DMS114 treated with DMSO at 0.1 percent for 48 hours (cell line): ENCODE data around the gene CLSTN3.

Experiments
- DNase-seq: peaks from one replicate; lab custom pipeline; 2025; ENCODE audit not compliant: unreplicated experiment; lab: John Stamatoyannopoulos, UW

The CLSTN3 gene

DNA sequence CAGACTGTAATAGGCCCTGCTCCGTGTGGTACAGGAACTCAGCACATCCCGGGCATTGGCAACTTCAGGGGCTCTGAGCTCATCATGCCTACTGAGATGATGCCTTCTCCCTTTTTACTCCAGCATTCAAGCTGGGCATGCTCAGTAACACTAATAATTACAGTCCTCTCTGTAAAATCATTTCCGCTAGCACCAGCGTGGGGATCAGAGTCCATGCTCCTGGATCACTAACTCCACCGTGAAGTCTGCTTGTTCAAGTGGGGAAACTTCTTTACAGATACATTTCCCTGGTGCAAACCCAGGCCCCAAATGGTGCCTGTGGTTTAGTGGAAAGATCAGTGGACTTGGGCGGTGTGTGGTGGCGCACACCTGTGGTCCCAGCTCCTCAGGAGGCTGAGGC, 16.7 kb downstream of the CLSTN3 start:
- DNase-seq = no peak

DNA sequence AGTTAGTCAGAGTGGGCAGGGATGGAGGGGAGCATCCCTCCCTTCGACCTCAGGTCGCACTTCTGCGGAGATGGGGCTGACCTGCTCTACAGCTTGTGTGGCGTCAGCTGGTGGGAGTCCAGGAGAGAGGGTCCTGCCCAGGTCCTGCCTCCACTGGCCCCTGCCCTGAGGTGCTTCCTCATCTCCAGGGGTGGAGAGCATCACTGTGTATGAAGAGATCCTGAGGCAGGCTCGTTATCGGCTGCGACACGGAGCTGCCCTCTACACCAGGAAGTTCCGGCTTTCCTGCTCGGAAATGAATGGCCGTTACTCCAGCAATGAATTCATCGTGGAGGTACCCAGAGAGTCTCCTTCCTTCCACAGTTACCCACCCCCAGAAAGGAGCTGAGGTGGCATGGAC, 20.2 kb downstream of the CLSTN3 start:
- DNase-seq = no peak

DNA sequence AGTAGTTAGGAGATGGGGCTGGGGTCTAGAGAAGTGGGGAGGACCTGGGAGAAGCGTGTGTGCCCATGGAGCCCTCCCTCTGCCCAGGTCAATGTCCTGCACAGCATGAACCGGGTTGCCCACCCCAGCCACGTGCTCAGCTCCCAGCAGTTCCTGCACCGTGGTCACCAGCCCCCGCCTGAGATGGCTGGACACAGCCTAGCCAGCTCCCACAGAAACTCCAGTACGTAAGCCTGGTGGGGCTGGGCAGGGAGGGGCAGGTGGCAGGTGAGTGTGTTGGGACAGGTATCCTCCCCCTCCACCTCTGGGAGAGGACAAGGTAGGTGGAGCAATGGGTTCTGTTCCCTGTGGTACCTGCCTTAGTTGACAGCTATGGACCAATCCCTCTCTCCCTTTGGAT, 20.7 kb downstream of the CLSTN3 start:
- no peak for DNase-seq

DNA sequence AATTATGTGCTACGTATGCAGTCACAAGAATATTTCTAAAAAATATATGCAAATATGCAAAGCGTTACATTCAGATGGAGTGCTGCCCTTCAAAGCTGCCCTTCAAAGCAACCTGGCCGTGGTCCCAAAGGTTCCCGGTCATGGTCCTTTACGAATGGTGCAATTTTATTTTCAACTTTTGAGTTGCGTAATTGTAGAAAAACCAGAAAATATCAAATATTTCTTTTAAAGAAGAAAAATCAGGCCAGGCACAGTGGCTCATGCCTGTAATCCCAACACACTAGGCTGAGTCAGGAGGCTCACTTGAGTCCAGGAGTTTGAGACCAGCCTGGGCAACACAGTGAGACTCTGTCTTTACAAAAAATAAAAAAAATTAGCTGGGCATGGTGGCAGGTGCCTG, 21.4 kb downstream of the CLSTN3 start:
- DNase-seq = no peak

DNA sequence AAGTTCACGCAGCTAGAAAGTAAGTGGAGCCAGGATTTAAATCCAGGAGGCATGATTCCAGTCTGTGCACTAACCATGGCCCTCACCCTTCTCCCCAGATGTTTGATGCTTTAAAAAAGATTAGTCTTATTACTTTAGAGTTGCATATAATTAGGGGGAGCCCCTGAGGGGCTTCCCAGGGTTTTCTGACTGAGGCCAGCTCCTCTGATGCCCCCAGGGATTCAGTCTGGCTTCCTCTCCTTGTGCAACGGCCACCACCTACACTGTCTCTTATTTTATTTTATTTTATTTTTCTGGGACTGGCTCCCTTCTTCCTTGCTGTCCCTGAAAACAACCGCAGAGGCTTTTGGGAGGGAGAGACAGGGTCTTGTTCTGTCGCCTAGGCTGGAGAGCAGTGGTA, 22.6 kb downstream of the CLSTN3 start:
- DNase-seq = no peak

DNA sequence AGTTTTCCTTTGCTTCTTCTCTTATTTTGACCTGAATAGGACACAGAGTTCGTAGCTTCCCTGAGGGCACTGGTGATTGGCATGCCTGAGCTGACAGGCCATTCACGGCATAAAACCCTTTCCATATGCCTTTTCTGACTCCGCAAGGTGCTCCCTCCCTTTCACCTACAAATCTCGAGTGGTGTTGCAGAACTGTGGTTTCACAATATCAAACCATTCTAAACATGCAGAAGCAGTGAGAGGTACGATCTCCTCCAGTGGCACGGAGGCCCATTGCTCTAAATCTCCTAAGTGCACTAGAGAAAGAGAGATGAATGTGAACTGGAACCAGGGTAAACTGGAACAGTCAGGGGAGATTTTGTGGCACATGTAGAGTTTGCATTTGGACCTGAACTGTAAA, 23.9 kb downstream of the CLSTN3 start:
- no peak for DNase-seq

- no peak for DNase-seq
These were observed 24.8 kb downstream of the CLSTN3 start for GRCh38 chr12:7154901-7155470.

DNA sequence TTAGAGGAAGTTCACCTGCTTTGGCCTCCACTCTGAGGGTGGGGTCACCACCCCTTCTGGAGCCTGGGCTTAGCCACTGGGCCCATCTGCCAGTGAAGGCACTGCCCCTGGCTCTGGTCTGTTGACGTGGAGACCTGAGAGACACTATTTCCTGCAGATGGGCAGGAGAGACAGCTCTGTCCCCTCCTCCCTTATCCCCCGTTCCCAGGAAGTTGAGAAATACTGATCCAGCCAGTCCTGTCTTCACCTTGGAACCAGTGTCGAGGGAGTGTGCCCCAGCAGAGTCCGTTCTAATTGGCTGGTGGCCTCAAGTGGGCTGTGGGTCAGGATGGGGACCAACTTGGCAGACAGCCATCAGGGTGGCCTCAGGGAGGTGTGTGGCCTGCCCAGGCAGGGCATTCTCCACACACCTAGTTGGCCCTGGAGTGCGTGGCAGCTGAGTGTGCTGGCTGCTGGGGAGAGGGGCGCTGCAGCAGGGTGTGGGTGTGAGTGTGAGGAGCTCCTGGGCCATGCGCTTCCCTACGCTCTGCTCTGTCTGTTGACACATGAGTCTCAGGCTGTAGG, 25.4 kb downstream of the CLSTN3 start:
- no peak for DNase-seq

GRCh38 chr12:7156259-7157197, 26.4 kb downstream of the CLSTN3 start:
- DNase-seq = no peak

DNA sequence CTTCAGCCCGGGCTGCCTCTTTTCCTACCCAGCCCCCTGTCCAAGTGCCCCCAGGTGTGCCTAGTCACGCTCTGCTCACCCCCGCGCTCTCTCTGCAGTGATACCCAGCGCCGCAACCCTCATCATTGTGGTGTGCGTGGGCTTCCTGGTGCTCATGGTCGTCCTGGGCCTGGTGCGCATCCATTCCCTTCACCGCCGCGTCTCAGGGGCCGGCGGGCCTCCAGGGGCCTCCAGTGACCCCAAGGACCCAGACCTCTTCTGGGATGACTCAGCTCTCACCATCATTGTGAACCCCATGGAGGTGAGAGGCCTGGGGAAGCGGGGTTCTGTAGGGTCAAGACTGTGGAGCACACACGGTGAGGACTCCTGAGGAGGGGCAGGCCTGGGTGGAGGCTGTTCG, 27.2 kb downstream of the CLSTN3 start:
- DNase-seq = no peak

- DNase-seq = no peak
These were observed 28.8 kb downstream of the CLSTN3 start for GRCh38 chr12:7158781-7159609.

GRCh38 chr12:7160183-7160582, 30.0 kb downstream of the CLSTN3 start:
- DNase-seq = no peak

- no peak for DNase-seq
These were observed 31.2 kb downstream of the CLSTN3 start for GRCh38 chr12:7161327-7161726.

GRCh38 chr12:7161811-7162210, 31.6 kb downstream of the CLSTN3 start:
- no peak for DNase-seq

- DNase-seq = no peak
These were observed 32.5 kb downstream of the CLSTN3 start for GRCh38 chr12:7162691-7163114.

DNA sequence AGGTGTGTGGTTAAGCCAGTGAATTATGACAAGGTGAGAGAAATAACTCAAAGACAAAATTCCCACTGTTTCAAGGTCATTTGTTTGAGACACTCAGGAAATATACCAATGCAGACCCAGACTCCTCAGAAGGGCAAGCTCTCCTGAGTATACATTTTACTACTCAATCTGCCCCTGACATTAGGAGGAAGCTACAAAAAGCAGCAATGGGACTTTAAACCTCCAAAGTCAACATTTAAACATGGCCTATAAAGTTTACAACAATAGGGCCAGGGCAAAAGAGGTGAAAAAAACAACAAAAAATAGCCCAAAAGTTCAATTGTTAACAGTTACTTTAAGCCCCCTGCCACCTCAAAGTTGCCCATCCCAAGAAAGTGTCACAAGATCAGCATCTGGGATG, 39.8 kb downstream of the CLSTN3 start:
- DNase-seq = no peak

DNA sequence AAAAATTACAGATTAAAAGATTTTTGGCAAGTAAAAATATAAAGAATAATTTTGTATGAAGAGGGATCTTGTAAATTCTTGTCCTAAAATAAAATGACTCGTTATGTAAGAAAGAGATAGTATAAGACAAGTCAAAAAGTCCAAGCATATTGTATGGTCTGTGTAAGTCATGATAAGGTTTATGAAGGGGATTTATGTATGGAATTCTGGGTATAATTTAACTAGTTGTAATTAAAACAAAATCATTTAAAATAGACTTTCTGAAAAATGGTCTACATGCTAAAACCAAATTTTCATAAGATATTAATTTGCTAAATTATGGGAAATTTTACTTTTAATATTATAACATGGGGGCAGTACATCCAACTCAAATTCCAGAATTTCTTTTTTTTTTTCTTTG, 41.7 kb downstream of the CLSTN3 start:
- DNase-seq = no peak

DNA sequence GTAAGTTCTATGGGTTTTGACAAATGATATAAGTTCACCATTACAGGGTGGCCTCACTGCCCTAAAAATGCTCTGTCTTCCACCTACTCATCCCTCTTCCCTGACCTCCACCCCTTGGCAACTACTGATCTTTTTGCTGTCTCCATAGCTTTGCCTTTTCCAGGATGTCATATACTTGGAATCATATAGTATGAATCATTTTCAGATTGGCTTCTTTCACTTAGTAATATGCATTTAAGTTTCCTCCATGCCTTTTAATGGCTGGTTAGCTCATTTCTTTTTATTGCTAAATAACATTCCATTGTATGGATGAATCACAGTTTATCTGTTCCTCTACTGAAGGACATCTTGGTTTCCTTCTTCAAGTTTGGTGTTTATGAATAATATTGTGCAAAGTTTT, 45.3 kb downstream of the CLSTN3 start:
- DNase-seq = no peak

DNA sequence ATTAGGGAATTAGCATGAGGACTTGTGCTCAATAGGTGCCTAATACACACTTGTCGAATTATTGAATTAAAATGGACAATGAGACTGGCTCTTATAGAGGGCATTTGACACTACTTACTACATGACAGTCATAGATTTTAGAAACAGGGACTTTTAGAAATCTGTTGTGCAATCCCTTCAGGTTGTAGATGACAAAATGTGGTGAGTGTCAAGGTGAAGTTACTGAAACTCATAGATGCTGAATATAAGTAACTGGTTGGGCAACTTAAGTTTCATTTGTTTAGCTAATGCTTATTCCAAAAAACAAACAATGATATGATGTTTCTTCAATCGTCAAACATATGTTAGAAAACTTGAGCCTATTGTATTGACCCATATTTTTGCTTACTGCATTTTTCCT, 46.4 kb downstream of the CLSTN3 start:
- DNase-seq = no peak

- no peak for DNase-seq
These were observed 48.3 kb downstream of the CLSTN3 start for GRCh38 chr12:7178481-7178880.

DNA sequence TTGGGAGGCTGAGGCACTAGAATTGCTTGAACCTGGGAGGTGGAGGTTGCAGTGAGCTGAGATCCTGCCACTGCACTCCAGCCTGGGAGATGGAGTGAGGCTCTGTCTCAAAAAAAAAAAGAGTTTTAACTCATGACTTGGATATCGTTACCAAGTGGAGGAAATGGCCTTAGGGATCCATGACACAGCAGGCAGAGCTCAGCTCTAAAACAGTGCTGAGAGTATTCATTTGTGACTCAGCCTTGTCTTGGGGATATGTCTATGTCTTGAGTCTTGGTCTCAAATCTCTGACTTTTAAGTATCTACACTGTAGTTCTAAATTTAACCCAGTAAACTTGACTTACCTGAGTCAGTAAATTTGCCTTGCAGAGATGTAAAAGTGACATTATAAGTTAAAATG, 50.5 kb downstream of the CLSTN3 start:
- no peak for DNase-seq
